ENCODE data around the gene CDC37L1. TPM values are rescaled to one million over a fixed set of nuclear protein-coding genes. Genes with fewer than 3 reads are reported as not detected.

The CDC37L1 gene
- total and polyA plus RNA-seq, 9 of the 15 experiments (the other 6 are each of a cell fraction or from before 2014, with no cell fraction given) = 1.5 to 7.9 (median 6.0) TPM

GRCh38 chr9:4680750-4681149 lies 1.4 kb downstream of the CDC37L1 start (continued):
- peak; percentile 23; the same call in 1 of the 2 replicates for TF ChIP-seq ATF3 (IDR thresholded peaks at IDR 0.05)
- TF ChIP-seq ATF3 (CRISPR knock-in tag; conservative IDR thresholded peaks at IDR 0.05) = no peak
- no peak for TF ChIP-seq FOS (IDR thresholded peaks at IDR 0.05; ENCODE audit: extremely low read depth, insufficient read length)
- TF ChIP-seq ZNF175 (CRISPR knock-in tag; IDR thresholded peaks at IDR 0.05; ENCODE audit: low read depth) = no peak
- TF ChIP-seq HMGN3 (IDR thresholded peaks at IDR 0.05; ENCODE audit: borderline replicate concordance, extremely low read depth, insufficient read length, low read depth, low read length) = no peak
- TF ChIP-seq SREBF1 (IDR thresholded peaks at IDR 0.05; ENCODE audit: borderline replicate concordance, low read depth, low read length) = no peak
- no peak for TF ChIP-seq BCL6 (CRISPR knock-in tag; IDR thresholded peaks at IDR 0.05)
- no peak for TF ChIP-seq TOE1 (IDR thresholded peaks at IDR 0.05; ENCODE audit: borderline replicate concordance)
- no peak for TF ChIP-seq TOE1 (CRISPR knock-in tag; IDR thresholded peaks at IDR 0.05; ENCODE audit: borderline replicate concordance, low read depth)
- peak; percentile 69; the same call in 1 of the 2 replicates for TF ChIP-seq MEF2A (IDR thresholded peaks at IDR 0.05; ENCODE audit: control insufficient read depth, low read depth, low read length)
- TF ChIP-seq MAX (CRISPR knock-in tag; IDR thresholded peaks at IDR 0.05) = no peak
- no peak for TF ChIP-seq MAFK (IDR thresholded peaks at IDR 0.05; ENCODE audit: low read length)
- peak; percentile 50; the same call in 1 of the 2 replicates for TF ChIP-seq NFE2 (IDR thresholded peaks at IDR 0.05; ENCODE audit: low read depth)
- no peak for TF ChIP-seq ZNF592 (IDR thresholded peaks at IDR 0.05)
- TF ChIP-seq SMARCC2 (IDR thresholded peaks at IDR 0.05; ENCODE audit: low read depth) = no peak
- TF ChIP-seq PML (IDR thresholded peaks at IDR 0.05; ENCODE audit: low read length) = 0 out of 2 replicates have a peak, but pooled peaks have one; percentile 1
- TF ChIP-seq SAP30 (IDR thresholded peaks at IDR 0.05; ENCODE audit: borderline replicate concordance, insufficient read depth, low read depth, low read length, poor library complexity, severe bottlenecking) = no peak
